Measurements from ENCODE around the gene GRB2. TPM values are rescaled to one million over a fixed set of nuclear protein-coding genes. Genes with fewer than 3 reads are reported as not detected.

GRB2 gene
- total RNA-seq, 2 donors from 2014 or later: 117 to 126 TPM

DNA sequence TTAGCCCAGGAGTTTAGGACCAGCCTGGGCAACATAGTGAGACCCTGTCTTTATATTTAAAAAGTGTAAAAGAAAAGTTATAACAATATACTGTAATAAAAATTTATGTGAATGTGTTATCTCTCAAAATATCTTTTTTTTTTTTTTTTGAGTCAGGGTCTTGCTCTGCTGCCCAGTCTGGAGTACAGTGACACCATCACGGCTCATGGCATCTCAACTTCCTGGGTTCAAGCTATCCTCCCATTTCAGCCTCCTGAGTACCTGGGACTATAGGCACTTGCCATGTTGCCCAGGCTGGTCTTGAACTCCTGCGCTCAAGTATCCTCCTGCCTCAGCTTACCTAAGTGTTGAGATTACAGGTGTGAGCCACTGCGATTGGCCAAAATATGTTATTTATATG is 70.8 kb downstream of the GRB2 start:
- no peak for DNase-seq

DNA sequence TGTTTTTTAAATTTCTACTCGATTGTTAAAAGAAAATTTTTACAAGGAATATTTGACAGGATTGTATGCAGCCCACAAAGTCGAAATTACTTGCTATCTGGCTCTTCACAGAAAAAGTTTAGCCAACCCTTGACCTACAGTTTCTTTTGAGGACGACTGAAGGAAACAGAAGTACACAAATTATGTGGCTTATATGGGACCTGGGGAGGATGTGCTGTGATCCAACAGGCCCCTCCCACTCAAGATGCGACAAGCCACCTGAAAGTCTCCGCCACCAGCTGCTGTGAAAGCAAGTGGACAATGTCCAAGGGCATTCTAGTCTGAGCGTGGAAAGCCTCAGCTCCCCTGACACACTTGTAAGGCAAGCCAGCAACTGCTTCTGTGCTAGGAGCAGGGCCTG is 73.8 kb downstream of the GRB2 start:
- no peak for TF ChIP-seq CTCF (IDR thresholded peaks at IDR 0.05)
- H3K27ac ChIP-seq: no peak overlapping the region
- intact Hi-C loops (cut with DNase I): no loop called here
- H3K4me3 ChIP-seq: no peak overlapping the region
- no peaks in the 10 kb centered on the region for H3K9me3 ChIP-seq
- no peaks in the 10 kb centered on the region for H3K4me1 ChIP-seq
- no peak for DNase-seq
- no peaks in the 10 kb centered on the region for H3K36me3 ChIP-seq
- H3K9ac ChIP-seq (ENCODE audit: low read depth in 2 of 2, low read length in 2 of 2): no peak overlapping the region
- H3K27me3 ChIP-seq: no peaks in the 10 kb centered on the region

More for the DNA sequence above, 70.8 kb downstream of the GRB2 start:
- Histone ChIP-seq H3K36me3 (no peaks in the 10 kb centered on the region), H3K9ac (ENCODE audit: low read depth in 2 of 2, low read length in 2 of 2) (no peak overlapping the region), H3K27ac (no peak overlapping the region), H3K4me1 (no peaks in the 10 kb centered on the region), H3K27me3 (no peaks in the 10 kb centered on the region), H3K4me3 (no peak overlapping the region), H3K9me3 (no peaks in the 10 kb centered on the region)
- intact Hi-C loops (cut with DNase I): no loop called here
- TF ChIP-seq CTCF (IDR thresholded peaks at IDR 0.05): no peak

DNA sequence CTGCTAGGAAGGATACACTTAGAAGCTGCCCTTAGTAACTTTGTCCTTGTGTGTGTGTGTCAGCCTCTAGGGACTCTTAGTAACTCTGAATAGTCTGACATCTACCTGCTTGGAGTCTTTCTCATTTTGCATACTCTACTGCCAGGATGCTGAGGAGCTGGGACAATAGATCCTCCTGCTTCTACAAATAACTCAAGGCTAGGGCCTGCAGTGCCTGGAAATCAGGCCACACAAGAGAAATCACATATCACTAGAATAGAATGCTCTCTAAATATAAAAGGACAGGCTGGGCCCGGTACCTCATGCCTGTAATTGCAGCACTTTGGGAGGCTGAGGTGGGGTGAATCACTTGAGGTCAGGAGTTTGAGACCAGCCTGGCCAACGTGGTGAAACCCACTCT is 77.7 kb downstream of the GRB2 start:
- no peak overlapping the region for H3K9ac ChIP-seq (ENCODE audit: low read depth in 2 of 2, low read length in 2 of 2)
- H3K36me3 ChIP-seq: no peaks in the 10 kb centered on the region
- intact Hi-C loops (cut with DNase I): no loop called here
- no peak overlapping the region for H3K4me3 ChIP-seq
- H3K9me3 ChIP-seq: no peaks in the 10 kb centered on the region
- no peak for DNase-seq
- no peak overlapping the region for H3K27ac ChIP-seq
- no peaks in the 10 kb centered on the region for H3K27me3 ChIP-seq
- peaks cover 4% of the 10 kb centered on the region for H3K4me1 ChIP-seq
- no peak for TF ChIP-seq CTCF (IDR thresholded peaks at IDR 0.05)

- Histone ChIP-seq H3K4me3 (no peak overlapping the region), H3K4me1 (peaks cover 4% of the 10 kb centered on the region), H3K9ac (ENCODE audit: low read depth in 2 of 2, low read length in 2 of 2) (no peak overlapping the region), H3K36me3 (peaks cover 5% of the 10 kb centered on the region), H3K27me3 (no peaks in the 10 kb centered on the region), H3K27ac (peak overlapping the region; percentile 15), H3K9me3 (no peaks in the 10 kb centered on the region)
- TF ChIP-seq CTCF (IDR thresholded peaks at IDR 0.05): no peak
- DNase-seq: no peak
- intact Hi-C loops (cut with DNase I): no loop called here
Observed at GRCh38 chr17:75326226-75326848, 79.1 kb downstream of the GRB2 start.

GRCh38 chr17:75325827-75326225 is 79.7 kb downstream of the GRB2 start:
- H3K4me1 ChIP-seq: peaks cover 4% of the 10 kb centered on the region
- DNase-seq: no peak
- no peak for TF ChIP-seq CTCF (IDR thresholded peaks at IDR 0.05)
- H3K36me3 ChIP-seq: peaks cover 5% of the 10 kb centered on the region
- intact Hi-C loops (cut with DNase I): no loop called here
- peak overlapping the region; percentile 15 for H3K27ac ChIP-seq
- no peaks in the 10 kb centered on the region for H3K27me3 ChIP-seq
- no peak overlapping the region for H3K9ac ChIP-seq (ENCODE audit: low read depth in 2 of 2, low read length in 2 of 2)
- H3K4me3 ChIP-seq: no peak overlapping the region
- H3K9me3 ChIP-seq: no peaks in the 10 kb centered on the region
